Activated CD4-positive, alpha-beta T cell treated with anti-CD3 and anti-CD28 coated beads, Interleukin-2, amount 10 ng/mL, durations not matched to agents 24 days and 14 days (primary cell): Measurements from ENCODE around the gene SCFD2. TPM values are rescaled to one million over a fixed set of nuclear protein-coding genes. Genes with fewer than 3 reads are reported as not detected.

ENCODE experiments used
- DNase-seq: peaks from one replicate; pipeline ENCODE4 v3.0.0; 2022
- H3K27ac Mint-ChIP-seq: one replicate; pipeline ENCODE4 v1.8.0; 2022; ENCODE audit warnings: mild to moderate bottlenecking, mixed read lengths
- H3K27me3 Mint-ChIP-seq: one replicate; pipeline ENCODE4 v1.8.0; 2022; ENCODE audit warnings: mixed read lengths
- H3K36me3 Mint-ChIP-seq: one replicate; pipeline ENCODE4 v1.8.0; 2022; ENCODE audit warnings: low read depth, mild to moderate bottlenecking, mixed read lengths
- H3K4me1 Mint-ChIP-seq: one replicate; pipeline ENCODE4 v1.8.0; 2021; ENCODE audit warnings: mixed read lengths
- H3K4me3 Mint-ChIP-seq: one replicate; pipeline ENCODE4 v1.8.0; 2022; ENCODE audit warnings: mild to moderate bottlenecking, moderate library complexity, mixed read lengths
- H3K9me3 Mint-ChIP-seq: one replicate; pipeline ENCODE4 v1.8.0; 2021; ENCODE audit warnings: mixed read lengths
- intact Hi-C: fragments of 100-400 bp; cut with micrococcal nuclease; formaldehyde crosslinking; loops from one replicate; pipeline ENCODE4 v1.15.1; 2023
- total RNA-seq: library from RNA; stranded (reverse); gene quantifications from 2 replicates; pipeline ENCODE4 v1.2.3, GENCODE V29; 2022

The SCFD2 gene
- total RNA-seq, 1 donor from 2014 or later, result 39.9 TPM

- H3K27me3 Mint-ChIP-seq, result no peaks in the 10 kb centered on the region
- no peaks in the 10 kb centered on the region for H3K36me3 Mint-ChIP-seq
- no peaks in the 10 kb centered on the region for H3K9me3 Mint-ChIP-seq
- intact Hi-C loops, result no loop called here
- H3K27ac Mint-ChIP-seq, result no peak overlapping the region
- H3K4me3 Mint-ChIP-seq, result no peak overlapping the region
- no peaks in the 10 kb centered on the region for H3K4me1 Mint-ChIP-seq
- DNase-seq, result no peak
Observed at GRCh38 chr4:52957835-52958631, 407.8 kb downstream of the SCFD2 start.

- no peak for DNase-seq
- H3K9me3 Mint-ChIP-seq, result no peaks in the 10 kb centered on the region
- no peaks in the 10 kb centered on the region for H3K27me3 Mint-ChIP-seq
- H3K4me3 Mint-ChIP-seq, result no peak overlapping the region
- no peaks in the 10 kb centered on the region for H3K36me3 Mint-ChIP-seq
- H3K27ac Mint-ChIP-seq, result no peak overlapping the region
- no peaks in the 10 kb centered on the region for H3K4me1 Mint-ChIP-seq
- intact Hi-C loops, result no loop called here
Observed at GRCh38 chr4:52957220-52957686, 408.6 kb downstream of the SCFD2 start.

GRCh38 chr4:52956691-52957090, 409.2 kb downstream of the SCFD2 start:
- Mint-ChIP-seq H3K27me3 (no peaks in the 10 kb centered on the region), H3K4me1 (no peaks in the 10 kb centered on the region), H3K36me3 (no peaks in the 10 kb centered on the region), H3K4me3 (no peak overlapping the region), H3K9me3 (no peaks in the 10 kb centered on the region), H3K27ac (no peak overlapping the region)
- intact Hi-C loops, result no loop called here
- DNase-seq, result no peak

GRCh38 chr4:52954560-52955170, 411.2 kb downstream of the SCFD2 start:
- intact Hi-C loops, result no loop called here
- H3K27me3 Mint-ChIP-seq, result no peaks in the 10 kb centered on the region
- H3K4me1 Mint-ChIP-seq, result no peaks in the 10 kb centered on the region
- H3K9me3 Mint-ChIP-seq, result no peaks in the 10 kb centered on the region
- no peaks in the 10 kb centered on the region for H3K36me3 Mint-ChIP-seq
- H3K27ac Mint-ChIP-seq, result no peak overlapping the region
- H3K4me3 Mint-ChIP-seq, result no peak overlapping the region
- no peak for DNase-seq

GRCh38 chr4:52952540-52952939, 413.3 kb downstream of the SCFD2 start:
- Mint-ChIP-seq H3K4me1 (no peaks in the 10 kb centered on the region), H3K36me3 (no peaks in the 10 kb centered on the region), H3K9me3 (no peaks in the 10 kb centered on the region), H3K27ac (no peak overlapping the region), H3K4me3 (no peak overlapping the region), H3K27me3 (no peaks in the 10 kb centered on the region)
- no peak for DNase-seq
- intact Hi-C loops, result no loop called here

- no peak overlapping the region for H3K27ac Mint-ChIP-seq
- H3K4me1 Mint-ChIP-seq, result no peaks in the 10 kb centered on the region
- no peak overlapping the region for H3K4me3 Mint-ChIP-seq
- intact Hi-C loops, result no loop called here
- H3K9me3 Mint-ChIP-seq, result no peaks in the 10 kb centered on the region
- no peaks in the 10 kb centered on the region for H3K27me3 Mint-ChIP-seq
- H3K36me3 Mint-ChIP-seq, result no peaks in the 10 kb centered on the region
- DNase-seq, result no peak
Observed at GRCh38 chr4:52951016-52951415, 414.8 kb downstream of the SCFD2 start.

GRCh38 chr4:52950226-52950625, 415.6 kb downstream of the SCFD2 start:
- Mint-ChIP-seq H3K4me1 (no peaks in the 10 kb centered on the region), H3K9me3 (no peaks in the 10 kb centered on the region), H3K36me3 (no peaks in the 10 kb centered on the region), H3K27ac (no peak overlapping the region), H3K27me3 (no peaks in the 10 kb centered on the region), H3K4me3 (no peak overlapping the region)
- DNase-seq, result no peak
- intact Hi-C loops, result no loop called here

GRCh38 chr4:52949336-52949735, 416.5 kb downstream of the SCFD2 start:
- no peaks in the 10 kb centered on the region for H3K9me3 Mint-ChIP-seq

GRCh38 chr4:52948057-52948423, 417.8 kb downstream of the SCFD2 start:
- Mint-ChIP-seq H3K4me1 (no peaks in the 10 kb centered on the region), H3K36me3 (no peaks in the 10 kb centered on the region)
- intact Hi-C loops, result no loop called here

More at GRCh38 chr4:52949336-52949735, 416.5 kb downstream of the SCFD2 start:
- intact Hi-C loops, result no loop called here
- no peak for DNase-seq
- H3K4me3 Mint-ChIP-seq, result no peak overlapping the region
- no peak overlapping the region for H3K27ac Mint-ChIP-seq
- no peaks in the 10 kb centered on the region for H3K27me3 Mint-ChIP-seq
- no peaks in the 10 kb centered on the region for H3K36me3 Mint-ChIP-seq
- H3K4me1 Mint-ChIP-seq, result no peaks in the 10 kb centered on the region

GRCh38 chr4:52947401-52948056, 418.3 kb downstream of the SCFD2 start:
- intact Hi-C loops, result no loop called here
- Mint-ChIP-seq H3K9me3 (no peaks in the 10 kb centered on the region), H3K27me3 (no peaks in the 10 kb centered on the region), H3K36me3 (no peaks in the 10 kb centered on the region), H3K4me3 (no peak overlapping the region), H3K27ac (no peak overlapping the region), H3K4me1 (no peaks in the 10 kb centered on the region)
- no peak for DNase-seq

More at GRCh38 chr4:52948057-52948423, 417.8 kb downstream of the SCFD2 start:
- Mint-ChIP-seq H3K27me3 (no peaks in the 10 kb centered on the region), H3K9me3 (no peaks in the 10 kb centered on the region), H3K27ac (no peak overlapping the region), H3K4me3 (no peak overlapping the region)
- no peak for DNase-seq

- no peak for DNase-seq
- Mint-ChIP-seq H3K4me1 (no peaks in the 10 kb centered on the region), H3K4me3 (no peak overlapping the region), H3K27ac (no peak overlapping the region), H3K9me3 (no peaks in the 10 kb centered on the region), H3K27me3 (no peaks in the 10 kb centered on the region), H3K36me3 (no peaks in the 10 kb centered on the region)
- intact Hi-C loops, result no loop called here
Observed at GRCh38 chr4:52946855-52947254, 419.0 kb downstream of the SCFD2 start.

GRCh38 chr4:52945982-52946381, 419.9 kb downstream of the SCFD2 start:
- Mint-ChIP-seq H3K27ac (no peak overlapping the region), H3K4me3 (no peak overlapping the region), H3K4me1 (no peaks in the 10 kb centered on the region), H3K36me3 (no peaks in the 10 kb centered on the region), H3K9me3 (no peaks in the 10 kb centered on the region), H3K27me3 (no peaks in the 10 kb centered on the region)
- no peak for DNase-seq
- intact Hi-C loops, result no loop called here

GRCh38 chr4:52945326-52945898, 420.4 kb downstream of the SCFD2 start:
- Mint-ChIP-seq H3K27me3 (no peaks in the 10 kb centered on the region), H3K9me3 (no peaks in the 10 kb centered on the region), H3K4me3 (no peak overlapping the region), H3K27ac (no peak overlapping the region), H3K36me3 (no peaks in the 10 kb centered on the region), H3K4me1 (no peaks in the 10 kb centered on the region)
- intact Hi-C loops, result no loop called here
- DNase-seq, result no peak

- no peaks in the 10 kb centered on the region for H3K27me3 Mint-ChIP-seq
- H3K4me3 Mint-ChIP-seq, result no peak overlapping the region
- DNase-seq, result no peak
- H3K4me1 Mint-ChIP-seq, result no peaks in the 10 kb centered on the region
- no peak overlapping the region for H3K27ac Mint-ChIP-seq
- no peaks in the 10 kb centered on the region for H3K9me3 Mint-ChIP-seq
- intact Hi-C loops, result no loop called here
- no peaks in the 10 kb centered on the region for H3K36me3 Mint-ChIP-seq
Observed at GRCh38 chr4:52943677-52944076, 422.2 kb downstream of the SCFD2 start.
